ENCODE data around the gene IRF2BPL.
A peak's percentile ranks its signal among the peaks of the same experiment; 100 is the strongest.

DNA sequence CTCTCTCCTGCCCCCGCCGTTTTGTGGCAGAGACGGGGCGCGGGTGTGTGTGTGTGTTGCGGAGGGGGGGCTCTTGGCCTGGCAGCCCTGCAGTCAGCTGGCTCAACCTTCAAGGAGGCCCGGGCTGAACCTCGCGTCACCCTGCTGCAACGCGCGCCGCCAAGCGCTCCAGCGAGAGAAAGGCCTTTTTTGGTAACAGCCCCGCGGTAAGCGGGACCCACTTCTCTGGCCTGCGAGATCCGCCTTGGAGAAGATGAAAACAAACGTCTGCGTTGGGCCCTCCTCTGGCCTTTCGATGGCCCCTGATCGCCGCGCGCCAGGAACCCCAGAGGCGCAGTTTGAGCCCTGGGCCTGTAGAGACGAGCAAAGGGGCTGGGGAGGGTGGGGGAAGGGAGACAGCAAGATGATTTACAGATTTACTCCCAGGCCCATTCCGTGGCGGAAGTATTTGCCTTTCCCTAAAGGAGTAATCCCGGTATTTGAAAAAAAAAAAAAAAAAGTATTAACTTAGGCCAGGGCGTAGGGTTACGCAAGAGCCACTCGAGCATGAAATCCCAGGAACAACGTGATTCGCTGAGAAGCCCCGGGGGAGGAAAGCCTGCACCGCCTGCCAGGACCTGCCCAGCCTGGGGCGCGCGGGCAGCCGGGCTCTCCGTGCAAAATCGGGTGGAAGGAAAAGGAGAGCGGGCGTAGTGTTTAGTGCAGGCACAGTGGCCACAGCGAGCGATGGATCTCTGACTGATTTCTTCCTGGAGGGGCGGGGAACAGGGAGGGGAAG is 4.5 kb upstream of the IRF2BPL start:
- TF ChIP-seq, protein P1, sequence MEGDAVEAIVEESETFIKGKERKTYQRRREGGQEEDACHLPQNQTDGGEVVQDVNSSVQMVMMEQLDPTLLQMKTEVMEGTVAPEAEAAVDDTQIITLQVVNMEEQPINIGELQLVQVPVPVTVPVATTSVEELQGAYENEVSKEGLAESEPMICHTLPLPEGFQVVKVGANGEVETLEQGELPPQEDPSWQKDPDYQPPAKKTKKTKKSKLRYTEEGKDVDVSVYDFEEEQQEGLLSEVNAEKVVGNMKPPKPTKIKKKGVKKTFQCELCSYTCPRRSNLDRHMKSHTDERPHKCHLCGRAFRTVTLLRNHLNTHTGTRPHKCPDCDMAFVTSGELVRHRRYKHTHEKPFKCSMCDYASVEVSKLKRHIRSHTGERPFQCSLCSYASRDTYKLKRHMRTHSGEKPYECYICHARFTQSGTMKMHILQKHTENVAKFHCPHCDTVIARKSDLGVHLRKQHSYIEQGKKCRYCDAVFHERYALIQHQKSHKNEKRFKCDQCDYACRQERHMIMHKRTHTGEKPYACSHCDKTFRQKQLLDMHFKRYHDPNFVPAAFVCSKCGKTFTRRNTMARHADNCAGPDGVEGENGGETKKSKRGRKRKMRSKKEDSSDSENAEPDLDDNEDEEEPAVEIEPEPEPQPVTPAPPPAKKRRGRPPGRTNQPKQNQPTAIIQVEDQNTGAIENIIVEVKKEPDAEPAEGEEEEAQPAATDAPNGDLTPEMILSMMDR (conservative IDR thresholded peaks at IDR 0.05; ENCODE audit: low read depth, low read length), result peak; percentile 21; the same call in 1 of the 2 replicates
- no peak for TF ChIP-seq EZH2 (IDR thresholded peaks at IDR 0.05; ENCODE audit: borderline replicate concordance, low read depth, low read length, poor library complexity, severe bottlenecking)

All from A673 (cell line).